H1 (cell line): ENCODE results near the gene PPP1R14C. TPM values are rescaled to one million over a fixed set of nuclear protein-coding genes. Genes with fewer than 3 reads are reported as not detected.
"Not testable (repeated sequence)": the region's sequence is repeated elsewhere in the genome, so short reads cannot be mapped to it uniquely, and the experiment has no call there.

Experiments used
- CTCF ChIA-PET: fragments of 300-600 bp; sonication (Branson Sonifier 250); formaldehyde crosslinking; loops from one replicate; lab custom pipeline; 2021; ENCODE audit not compliant: partially characterized antibody; lab: Charles Lee
- POLR2A ChIA-PET: fragments of 300-600 bp; sonication (Branson Sonifier 250); formaldehyde crosslinking; loops from one replicate; lab custom pipeline; 2021; ENCODE audit warnings: inconsistent platforms; ENCODE audit not compliant: partially characterized antibody; lab: Charles Lee
- DNase-seq, 2 experiments: peaks; one replicate each; pipeline versions ENCODE4 v3.0.0 to v3.0.0-alpha.2; 2010 to 2022; ENCODE audit warnings: low spot score in 2 of 2, low read depth in 1 of 2, mixed read lengths in 1 of 2
- FAIRE-seq: peaks from 2 replicates; lab custom pipeline; 2011; peaks lifted over from hg19 to GRCh38; lab: Jason Lieb, UNC
- H2AFZ ChIP-seq: 2 replicates; pipeline ENCODE4 v1.8.1; 2012; ENCODE audit warnings: low read length, inconsistent platforms
- H2AK5ac ChIP-seq: 2 replicates; pipeline ENCODE4 v1.6.1; 2013; ENCODE audit warnings: low read depth, low read length
- H2BK120ac ChIP-seq: replicated peaks from 2 replicates; pipeline ENCODE3; 2013; ENCODE audit warnings: low read depth, low read length, inconsistent platforms
- H2BK12ac ChIP-seq: 2 replicates; pipeline ENCODE4 v1.6.1; 2013; ENCODE audit warnings: low read depth, low read length
- H2BK15ac ChIP-seq: 2 replicates; pipeline ENCODE4 v1.6.1; 2013; ENCODE audit warnings: low read length
- H2BK20ac ChIP-seq: 2 replicates; pipeline ENCODE4 v1.6.1; 2013; ENCODE audit warnings: low read length
- H2BK5ac ChIP-seq: 2 replicates; pipeline ENCODE4 v1.6.1; 2013; ENCODE audit warnings: low read depth, low read length
- H3K14ac ChIP-seq: 2 replicates; pipeline ENCODE4 v1.6.1; 2013; ENCODE audit warnings: inconsistent platforms; ENCODE audit not compliant: insufficient read length
- H3K18ac ChIP-seq: 2 replicates; pipeline ENCODE4 v1.6.1; 2013; ENCODE audit warnings: low read length; ENCODE audit errors: extremely low read depth
- H3K23ac ChIP-seq: 2 replicates; pipeline ENCODE4 v1.6.1; 2013; ENCODE audit warnings: inconsistent platforms; ENCODE audit not compliant: insufficient read length
- H3K23me2 ChIP-seq: 2 replicates; pipeline ENCODE4 v1.6.1; 2013; ENCODE audit warnings: low read depth, low read length
- H3K27ac ChIP-seq: 2 replicates; pipeline ENCODE4 v1.6.1; 2011; ENCODE audit warnings: low read depth, low read length, inconsistent platforms
- H3K27me3 ChIP-seq, 4 experiments: replicated peaks in 1 of 4; 1 replicate in 1 of 4; 2 replicates in 3 of 4; pipeline versions ENCODE4 v1.6.1 to v1.8.1; 2011 to 2013; ENCODE audit warnings: low read length in 3 of 4, mild to moderate bottlenecking in 3 of 4, inconsistent platforms in 2 of 4, mixed read lengths in 2 of 4, moderate library complexity in 1 of 4; ENCODE audit not compliant: control insufficient read depth in 3 of 4, insufficient read depth in 3 of 4; ENCODE audit errors: extremely low read depth in 1 of 4
- H3K36me3 ChIP-seq, 4 experiments: 2 replicates each; pipeline versions ENCODE4 v1.6.1 to v1.8.1; 2011 to 2013; ENCODE audit warnings: mild to moderate bottlenecking in 4 of 4, low read length in 3 of 4, moderate library complexity in 2 of 4, control low read depth in 1 of 4, inconsistent platforms in 1 of 4; ENCODE audit not compliant: insufficient read depth in 4 of 4, control insufficient read depth in 2 of 4
- H3K4ac ChIP-seq: replicated peaks from 2 replicates; pipeline ENCODE3; 2013; ENCODE audit warnings: low read length, low read depth, mixed read lengths, inconsistent platforms; ENCODE audit not compliant: insufficient read length
- H3K4me1 ChIP-seq, 4 experiments: replicated peaks in 1 of 4; 1 replicate in 1 of 4; 2 replicates in 3 of 4; pipeline versions ENCODE4 v1.6.1 to v1.8.1; 2011 to 2013; ENCODE audit warnings: low read length in 3 of 4, inconsistent platforms in 2 of 4, mixed read lengths in 1 of 4; ENCODE audit not compliant: insufficient read depth in 4 of 4, control insufficient read depth in 3 of 4
- H3K4me2 ChIP-seq, 2 experiments: 2 replicates each; pipeline versions ENCODE4 v1.6.1 to v1.8.1; 2011 to 2013; ENCODE audit warnings: low read depth in 2 of 2, low read length in 2 of 2, control low read depth in 1 of 2, inconsistent platforms in 1 of 2, mild to moderate bottlenecking in 1 of 2; ENCODE audit not compliant: insufficient read depth in 1 of 2
- H3K4me3 ChIP-seq, 4 experiments: fragments of 200-600, 300-600 bp in 1 of 4; sonication (generic), shearing (Covaris generic), sonication (Bioruptor Twin) in 1 of 4; 2 replicates each; pipeline versions ENCODE4 v1.5.1 to v1.8.1; 2011 to 2016; ENCODE audit warnings: low read length in 4 of 4, low read depth in 3 of 4, control low read depth in 2 of 4, inconsistent platforms in 2 of 4, mild to moderate bottlenecking in 2 of 4, mixed read lengths in 1 of 4, moderate library complexity in 1 of 4; ENCODE audit not compliant: insufficient read depth in 2 of 4; ENCODE audit errors: extremely low read depth in 1 of 4
- H3K56ac ChIP-seq: replicated peaks from 2 replicates; pipeline ENCODE3; 2013; ENCODE audit warnings: low read depth, mild to moderate bottlenecking, mixed read lengths, low read length, inconsistent platforms; ENCODE audit not compliant: insufficient read length
- H3K79me1 ChIP-seq: 2 replicates; pipeline ENCODE4 v1.6.1; 2013; ENCODE audit warnings: low read depth, low read length, control low read depth
- H3K79me2 ChIP-seq, 2 experiments: 2 replicates each; pipeline versions ENCODE4 v1.6.1 to v1.8.1; 2012 to 2013; ENCODE audit warnings: low read length in 2 of 2, mild to moderate bottlenecking in 2 of 2, inconsistent platforms in 1 of 2; ENCODE audit not compliant: insufficient read depth in 2 of 2, control insufficient read depth in 1 of 2
- H3K9ac ChIP-seq, 4 experiments: replicated peaks in 1 of 4; 1 replicate in 1 of 4; 2 replicates in 3 of 4; pipeline versions ENCODE4 v1.6.1 to v1.8.1; 2011 to 2013; ENCODE audit warnings: low read depth in 3 of 4, low read length in 3 of 4, control low read depth in 2 of 4, mild to moderate bottlenecking in 2 of 4, moderate library complexity in 2 of 4, inconsistent platforms in 1 of 4; ENCODE audit errors: extremely low read depth in 1 of 4
- H3K9me3 ChIP-seq, 2 experiments: 2 replicates each; pipeline versions ENCODE4 v1.6.1 to v1.8.1; 2012 to 2013; ENCODE audit warnings: mild to moderate bottlenecking in 2 of 2, moderate library complexity in 2 of 2, control low read depth in 1 of 2, inconsistent platforms in 1 of 2, low read depth in 1 of 2, low read length in 1 of 2, mixed read lengths in 1 of 2; ENCODE audit not compliant: insufficient read depth in 2 of 2
- H4K20me1 ChIP-seq, 2 experiments: replicated peaks in 1 of 2; 2 replicates each; pipeline versions ENCODE3 to v1.8.1; 2011 to 2013; ENCODE audit warnings: inconsistent platforms in 2 of 2, low read length in 2 of 2, mild to moderate bottlenecking in 1 of 2; ENCODE audit not compliant: insufficient read depth in 2 of 2, control insufficient read depth in 1 of 2
- H4K5ac ChIP-seq: 2 replicates; pipeline ENCODE4 v1.6.1; 2013; ENCODE audit warnings: low read length, low read depth, mixed read lengths, inconsistent platforms; ENCODE audit not compliant: insufficient read length
- H4K8ac ChIP-seq: 2 replicates; pipeline ENCODE4 v1.8.0; 2013; ENCODE audit warnings: mild to moderate bottlenecking, moderate library complexity, low read length, inconsistent platforms; ENCODE audit not compliant: insufficient read depth; ENCODE audit errors: extremely low read depth
- H4K91ac ChIP-seq: replicated peaks from 2 replicates; pipeline ENCODE3; 2013; ENCODE audit warnings: low read length, mixed read lengths, inconsistent platforms; ENCODE audit not compliant: insufficient read length
- WGBS, 2 experiments: shearing (Covaris generic) in 1 of 2; methylation state at CpG; one replicate each; pipeline versions ENCODE4 v1.1.6 to v1.1.7; 2013 to 2015; ENCODE audit warnings: low lambda C conversion rate in 2 of 2, mixed read lengths in 2 of 2, inconsistent platforms in 1 of 2, low coverage in 1 of 2, missing lambda C conversion rate in 1 of 2; ENCODE audit not compliant: insufficient replicate concordance in 2 of 2, insufficient coverage in 1 of 2, insufficient read length in 1 of 2; ENCODE audit errors: extremely low coverage in 1 of 2, missing lambda C conversion rate in 1 of 2; 5-methylcytosine and 5-hydroxymethylcytosine counted together
- polyA plus RNA-seq, 7 experiments: library from polyadenylated mRNA; depleted of rRNA in 3 of 7; stranded (reverse) in 5 of 7; unstranded in 2 of 7; fragments of >200 nt in 5 of 7; fragments of 200-250 nt in 2 of 7; gene quantifications; 1 replicate in 5 of 7; 2 replicates in 1 of 7; 4 replicates in 1 of 7; pipeline versions ENCODE4 v1.2.1 to v1.2.3, GENCODE V29; 2011 to 2013; ENCODE audit warnings: missing spikeins in 2 of 7, mixed read lengths in 2 of 7
- total RNA-seq: library from RNA; stranded (reverse); fragmentation: NEBNext Ultra II Directional; extraction: Animal tissue kit (Norgen Biotek cat#: 25700); gene quantifications from 2 replicates; pipeline ENCODE4 v1.2.1, GENCODE V29; 2021

Gene PPP1R14C
- total and polyA plus RNA-seq, 2 of the 8 experiments (the other 6 are each of a cell fraction or from before 2014, with no cell fraction given) = 0.30 to 0.61 TPM

GRCh38 chr6:150187433-150187832 lies 44.6 kb downstream of the PPP1R14C start:
- H3K79me2 ChIP-seq, H4K5ac ChIP-seq, H3K36me3 ChIP-seq, FAIRE-seq, H3K27ac ChIP-seq, H3K23ac ChIP-seq, H2BK120ac ChIP-seq, H3K9ac ChIP-seq, POLR2A ChIA-PET, H4K91ac ChIP-seq, H4K20me1 ChIP-seq, H3K4me1 ChIP-seq, H4K8ac ChIP-seq, H3K4ac ChIP-seq, H3K14ac ChIP-seq, H2BK20ac ChIP-seq, H3K4me2 ChIP-seq, H2BK15ac ChIP-seq, DNase-seq, H3K9me3 ChIP-seq, H3K4me3 ChIP-seq, H3K27me3 ChIP-seq, H3K18ac ChIP-seq, H2AK5ac ChIP-seq, H2BK5ac ChIP-seq, H2BK12ac ChIP-seq, H2AFZ ChIP-seq, H3K23me2 ChIP-seq, H3K56ac ChIP-seq, H3K79me1 ChIP-seq: not testable (repeated sequence)
- WGBS, 2 experiments = 93% methylated on average over 2 of the region's 2 CpGs; no CpG with 5 or more reads in 1 of the 2 experiments
- CTCF ChIA-PET = interaction anchor here (0.6 to 2.5 kb wide), 3 partner anchors 16 to 691 kb away, joined by 3 to 8 read pairs (median 7); no protein-coding TSS in a partner anchor
